ENCODE data around the gene MARVELD2.

DNA sequence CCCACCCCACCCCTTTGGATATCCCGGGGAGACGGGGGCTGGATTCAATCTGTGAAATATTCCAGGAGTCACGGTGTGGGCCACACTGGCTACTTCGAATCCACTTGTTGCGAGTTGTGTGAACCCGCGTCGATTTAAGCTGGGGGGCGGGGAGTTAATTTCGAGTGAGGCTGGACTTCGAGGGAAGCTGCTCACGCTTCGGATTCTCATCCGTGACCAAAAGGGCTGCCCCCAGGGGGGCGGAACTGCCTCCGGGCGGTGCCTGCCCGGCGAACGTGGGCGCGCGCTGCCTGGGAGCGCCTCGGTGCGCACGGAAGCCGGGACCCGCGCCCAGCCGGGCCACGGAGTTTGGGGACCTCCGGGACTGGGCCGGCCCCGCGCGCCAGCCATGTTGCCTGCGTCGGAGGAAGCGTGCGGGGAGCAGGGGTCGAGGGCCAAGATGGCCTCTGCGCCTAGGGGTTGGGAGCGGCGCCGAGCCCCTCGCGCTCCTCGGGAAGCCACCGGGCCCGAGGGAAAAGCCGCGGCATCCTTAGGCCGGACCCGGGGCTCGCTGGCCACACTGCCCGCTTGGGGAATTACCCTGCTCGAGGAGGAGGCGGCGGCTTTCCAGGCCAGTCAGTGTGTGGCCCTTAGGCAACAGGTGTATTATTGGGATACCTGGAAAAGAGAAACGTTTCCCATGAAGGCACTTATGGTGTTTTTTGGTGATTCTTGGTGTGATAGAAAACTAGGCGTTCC, 78.6 kb downstream of the MARVELD2 start:
- TF ChIP-seq CTCF (IDR thresholded peaks at IDR 0.05): no peak
- no peak for TF ChIP-seq POLR2A (IDR thresholded peaks at IDR 0.05)
- no peak for TF ChIP-seq EP300 (IDR thresholded peaks at IDR 0.05)

Measured in ovary (tissue), 3 donors.